HepG2 (cell line): ENCODE data around the gene CAMSAP3. TPM values are rescaled to one million over a fixed set of nuclear protein-coding genes. Genes with fewer than 3 reads are reported as not detected.

Experiments used
- ATF6 ChIP-seq: sonication (generic); formaldehyde crosslinking; conservative IDR thresholded peaks from 2 replicates; pipeline ENCODE4 v1.4.0; 2020; ENCODE audit warnings: missing genetic modification reagents
- BATF2 ChIP-seq: sonication (generic); formaldehyde crosslinking; IDR thresholded peaks from 2 replicates; pipeline ENCODE4 v1.8.0; 2022; ENCODE audit warnings: mild to moderate bottlenecking, missing genetic modification reagents, moderate library complexity
- CREB1 ChIP-seq, 2 experiments: fragments of 450-650 bp in 1 of 2; IDR thresholded peaks; 2 replicates each; pipeline ENCODE4 v1.6.1; 2016 to 2017; ENCODE audit warnings: control low read depth in 1 of 2, mild to moderate bottlenecking in 1 of 2, missing compliant biosample characterization in 1 of 2, missing genetic modification characterization in 1 of 2
- E2F2 ChIP-seq: sonication (generic); formaldehyde crosslinking; IDR thresholded peaks from 2 replicates; pipeline ENCODE4 v1.4.0; 2020; ENCODE audit warnings: missing genetic modification reagents, borderline replicate concordance
- HES4 ChIP-seq: sonication (generic); formaldehyde crosslinking; IDR thresholded peaks from 2 replicates; pipeline ENCODE4 v1.9.0; 2021; ENCODE audit warnings: mild to moderate bottlenecking, missing genetic modification reagents, borderline replicate concordance
- POGK ChIP-seq: sonication (generic); formaldehyde crosslinking; conservative IDR thresholded peaks from 2 replicates; pipeline ENCODE4 v1.8.0; 2022; ENCODE audit warnings: mild to moderate bottlenecking, moderate library complexity, missing genetic modification reagents
- SMYD3 ChIP-seq: sonication (generic); formaldehyde crosslinking; IDR thresholded peaks from 2 replicates; pipeline ENCODE4 v1.8.1; 2023; ENCODE audit warnings: mild to moderate bottlenecking, missing genetic modification reagents
- TCF12 ChIP-seq, 2 experiments: fragments of 450-650 bp in 1 of 2; sonication (generic) in 1 of 2; formaldehyde crosslinking in 1 of 2; IDR thresholded peaks; 2 replicates each; pipeline versions ENCODE4 v1.6.1 to v1.8.0; 2017 to 2022; ENCODE audit warnings: antibody characterized with exemption in 1 of 2, mild to moderate bottlenecking in 1 of 2, missing genetic modification reagents in 1 of 2, moderate library complexity in 1 of 2
- TMF1 ChIP-seq: sonication (generic); formaldehyde crosslinking; IDR thresholded peaks from 2 replicates; pipeline ENCODE4 v1.8.1; 2022; ENCODE audit warnings: low read depth, missing genetic modification reagents
- XRCC5 ChIP-seq: fragments of 200-400 bp; formaldehyde crosslinking; optimal IDR thresholded peaks from 2 replicates; pipeline ENCODE3; 2017; ENCODE audit warnings: mild to moderate bottlenecking, low read length
- ZBTB21 ChIP-seq: sonication (generic); formaldehyde crosslinking; IDR thresholded peaks from 2 replicates; pipeline ENCODE4 v1.4.0; 2020; ENCODE audit warnings: missing genetic modification reagents
- ZBTB3 ChIP-seq: sonication (generic); formaldehyde crosslinking; IDR thresholded peaks from 2 replicates; pipeline ENCODE4 v1.4.0; 2020; ENCODE audit warnings: low read depth, mild to moderate bottlenecking, moderate library complexity, missing genetic modification reagents, borderline replicate concordance
- ZFX ChIP-seq: sonication (generic); formaldehyde crosslinking; IDR thresholded peaks from 2 replicates; pipeline ENCODE4 v1.4.0; 2020; ENCODE audit warnings: mild to moderate bottlenecking, low read depth, missing genetic modification reagents, moderate library complexity
- ZKSCAN5 ChIP-seq: sonication (generic); formaldehyde crosslinking; IDR thresholded peaks from 2 replicates; pipeline ENCODE4 v1.5.1; 2020; ENCODE audit warnings: mild to moderate bottlenecking, missing genetic modification reagents
- ZKSCAN8 ChIP-seq: IDR thresholded peaks from 2 replicates; pipeline ENCODE4 v1.6.1; 2016; ENCODE audit warnings: borderline replicate concordance, missing genetic modification reagents, missing compliant biosample characterization
- ZNF124 ChIP-seq: sonication (generic); formaldehyde crosslinking; IDR thresholded peaks from 2 replicates; pipeline ENCODE4 v1.4.0; 2020; ENCODE audit warnings: missing genetic modification reagents
- ZNF451 ChIP-seq: sonication (generic); formaldehyde crosslinking; IDR thresholded peaks from 2 replicates; pipeline ENCODE4 v1.5.0; 2020; ENCODE audit warnings: mild to moderate bottlenecking, missing genetic modification reagents
- ZNF552 ChIP-seq: sonication (generic); formaldehyde crosslinking; IDR thresholded peaks from 2 replicates; pipeline ENCODE4 v1.9.0; 2022; ENCODE audit warnings: missing genetic modification reagents, mild to moderate bottlenecking, borderline replicate concordance
- ZNF629 ChIP-seq: sonication (generic); formaldehyde crosslinking; conservative IDR thresholded peaks from 2 replicates; pipeline ENCODE4 v1.5.0; 2020; ENCODE audit warnings: missing genetic modification reagents
- ZNF644 ChIP-seq: IDR thresholded peaks from 2 replicates; pipeline ENCODE4 v1.6.1; 2016; ENCODE audit warnings: low read depth
- ZNF660 ChIP-seq: sonication (generic); formaldehyde crosslinking; IDR thresholded peaks from 2 replicates; pipeline ENCODE4 v1.5.1; 2020; ENCODE audit warnings: mild to moderate bottlenecking, low read depth, missing genetic modification reagents, borderline replicate concordance
- ZNF670 ChIP-seq: sonication (generic); formaldehyde crosslinking; IDR thresholded peaks from 2 replicates; pipeline ENCODE4 v1.8.0; 2022; ENCODE audit warnings: mild to moderate bottlenecking, missing genetic modification reagents, borderline replicate concordance
- ZSCAN20 ChIP-seq: sonication (generic); formaldehyde crosslinking; IDR thresholded peaks from 2 replicates; pipeline ENCODE4 v1.4.0; 2020; ENCODE audit warnings: missing genetic modification reagents, mild to moderate bottlenecking, borderline replicate concordance
- polyA plus RNA-seq, 8 experiments: library from polyadenylated mRNA; depleted of rRNA in 3 of 8; stranded (reverse) in 7 of 8; unstranded in 1 of 8; fragments of >200 nt; fragmentation: Illumina TruSeq in 4 of 8; extraction: Trizol in 4 of 8; gene quantifications; 2 replicates each; pipeline versions ENCODE4 v1.2.1 to v1.2.3, GENCODE V29; 2011 to 2016; ENCODE audit warnings: low read depth in 4 of 8, missing spikeins in 1 of 8, mixed read lengths in 1 of 8; ENCODE audit not compliant: insufficient read depth in 1 of 8
- total RNA-seq, 5 experiments: library from RNA; depleted of rRNA; stranded (reverse); fragments of >200 nt; fragmentation: Illumina TruSeq; extraction: Trizol; gene quantifications; 2 replicates each; pipeline ENCODE4 v1.2.3, GENCODE V29; 2016; ENCODE audit warnings: low read depth in 1 of 5

The CAMSAP3 gene
- total and polyA plus RNA-seq, 2 of the 13 experiments (the other 11 are each of a cell fraction or from before 2014, with no cell fraction given) = 10.8 to 11.8 TPM

GRCh38 chr19:7562646-7563393 lies 32.8 kb upstream of the CAMSAP3 start (continued):
- TF ChIP-seq CREB1 (IDR thresholded peaks at IDR 0.05) (no peak), CREB1 (CRISPR knock-in tag; IDR thresholded peaks at IDR 0.05) (no peak), ZNF552 (CRISPR knock-in tag) (0 out of 2 replicates have a peak, but pooled peaks have one; percentile 52), ZNF629 (CRISPR knock-in tag) (peak; percentile 65), BATF2 (CRISPR knock-in tag) (peak; percentile 93), ZKSCAN5 (CRISPR knock-in tag) (peak; percentile 67; the same call in 1 of the 2 replicates), SMYD3 (CRISPR knock-in tag) (peak; percentile 85; the same call in 1 of the 2 replicates), ZNF660 (CRISPR knock-in tag) (peak; percentile 93), ZNF124 (CRISPR knock-in tag) (peak; percentile 99), POGK (CRISPR knock-in tag) (0 out of 2 replicates have a peak, but pooled peaks have one; percentile 45), ZBTB3 (peak; percentile 84; the same call in 1 of the 2 replicates), ZNF644 (peak; percentile 57; the same call in 1 of the 2 replicates), XRCC5 (no peak), ZBTB21 (CRISPR knock-in tag) (peak; percentile 87; the same call in 1 of the 2 replicates), TMF1 (CRISPR knock-in tag) (peak; percentile 90), TCF12 (IDR thresholded peaks at IDR 0.05) (no peak), TCF12 (CRISPR knock-in tag; IDR thresholded peaks at IDR 0.05) (peak; percentile 53; the same call in 1 of the 2 replicates), ZSCAN20 (CRISPR knock-in tag) (peak; percentile 99), ZKSCAN8 (CRISPR knock-in tag) (peak; percentile 94), ZNF451 (CRISPR knock-in tag) (peak; percentile 89; the same call in 1 of the 2 replicates), ZNF670 (CRISPR knock-in tag) (peak; percentile 79; the same call in 1 of the 2 replicates), ZFX (CRISPR knock-in tag) (no peak), HES4 (CRISPR knock-in tag) (peak; percentile 99), ATF6 (CRISPR knock-in tag) (peak; percentile 99), E2F2 (CRISPR knock-in tag) (peak; percentile 99; the same call in 1 of the 2 replicates)
